ENCODE results near the gene SCGB1D4. TPM values are rescaled to one million over a fixed set of nuclear protein-coding genes. Genes with fewer than 3 reads are reported as not detected.

The SCGB1D4 gene
- total and polyA plus RNA-seq, 2 of the 4 experiments (the other 2 are of a cell fraction): not detected

GRCh38 chr11:62256281-62256680 is 42.6 kb downstream of the SCGB1D4 start:
- H2AK9ac ChIP-seq (replicated peaks; ENCODE audit: low read depth, low read length, poor library complexity): no peak overlapping the region
- H3K4me3 ChIP-seq (ENCODE audit: insufficient read depth, low read depth, low read length): no peak overlapping the region
- TF ChIP-seq CTCF (conservative IDR thresholded peaks at IDR 0.05; ENCODE audit: low read depth, low read length): no peak
- TF ChIP-seq POLR2A (IDR thresholded peaks at IDR 0.05; ENCODE audit: low read depth, low read length): no peak
- TF ChIP-seq RAD21 (IDR thresholded peaks at IDR 0.05; ENCODE audit: low read length): no peak
- TF ChIP-seq FOS (IDR thresholded peaks at IDR 0.05; ENCODE audit: low read depth, low read length): no peak
- TF ChIP-seq NFE2L2 (IDR thresholded peaks at IDR 0.05; ENCODE audit: low read depth, low read length): no peak
- no peak for TF ChIP-seq RCOR1 (IDR thresholded peaks at IDR 0.05; ENCODE audit: insufficient replicate concordance, low read length)
- TF ChIP-seq USF2 (IDR thresholded peaks at IDR 0.05; ENCODE audit: low read depth, low read length): no peak
- no peak for TF ChIP-seq RFX5 (IDR thresholded peaks at IDR 0.05; ENCODE audit: low read depth, low read length)
- H3K4me1 ChIP-seq (ENCODE audit: control insufficient read depth, insufficient read depth, low read length): no peaks in the 10 kb centered on the region
- no peak overlapping the region for H3K18ac ChIP-seq (ENCODE audit: low read depth, low read length)
- H2BK120ac ChIP-seq (ENCODE audit: low read depth, low read length): no peak overlapping the region
- H3K56ac ChIP-seq (ENCODE audit: extremely low read depth, insufficient read depth, low read length): no peak overlapping the region
- ATAC-seq (ENCODE audit: low read depth) (no peak), DNase-seq (no peak)
- no peak overlapping the region for H2AK5ac ChIP-seq (ENCODE audit: low read depth, low read length)
- no peaks in the 10 kb centered on the region for H3K79me1 ChIP-seq (ENCODE audit: low read depth in 1 of 2, low read length in 2 of 2)
- no peak overlapping the region for H2BK20ac ChIP-seq (ENCODE audit: low read depth, low read length)
- H2AFZ ChIP-seq (replicated peaks; ENCODE audit: low read length, poor library complexity): no peak overlapping the region
- ChIA-PET POLR2A (ENCODE audit: unreplicated experiment) (no interaction called here), CTCF (interaction anchor here (0.6 kb wide), 1 partner anchor 34 kb away, joined by 5 read pairs; no protein-coding TSS in a partner anchor)
- H3K4me2 ChIP-seq (ENCODE audit: low read depth, low read length): no peak overlapping the region
- intact Hi-C loops (cut with micrococcal nuclease) (no loop called here), in situ Hi-C loops (cut with MboI; ENCODE audit: low sequenced_read_pairs) (no loop called here), dilution Hi-C loops (cut with HindIII; ENCODE audit: low sequenced_read_pairs, unreplicated experiment) (no loop called here)
- H2BK5ac ChIP-seq (ENCODE audit: low read depth, low read length, poor library complexity, severe bottlenecking): no peak overlapping the region
- WGBS, 2 experiments (ENCODE audit: extremely low coverage in 2 of 2, insufficient read length in 1 of 2): no CpG with 5 or more reads among the region's 2 CpGs
- H2BK15ac ChIP-seq (ENCODE audit: low read depth, low read length): no peak overlapping the region
- no peak overlapping the region for H4K5ac ChIP-seq (ENCODE audit: low read depth, low read length)
- no peak overlapping the region for H3K4ac ChIP-seq (ENCODE audit: low read depth, low read length)
- no TSS peak for BruUV-seq (replicated peaks)
- no peaks in the 10 kb centered on the region for H3K36me3 ChIP-seq (ENCODE audit: control insufficient read depth, insufficient read depth, low read length)
- no peaks in the 10 kb centered on the region for H3K9me1 ChIP-seq (ENCODE audit: insufficient read depth, low read length)
- no peaks in the 10 kb centered on the region for H4K20me1 ChIP-seq (ENCODE audit: insufficient read depth, low read length)
- no peak overlapping the region for H4K91ac ChIP-seq (ENCODE audit: insufficient read depth, low read depth, low read length)
- no peak overlapping the region for H4K8ac ChIP-seq (ENCODE audit: low read depth in 2 of 2, low read length in 2 of 2)
- no peak overlapping the region for H3K23ac ChIP-seq (ENCODE audit: low read depth, low read length)
- no peak overlapping the region for H3K9ac ChIP-seq (ENCODE audit: low read depth, low read length)
- H3K27ac ChIP-seq (ENCODE audit: insufficient read depth, low read length): no peak overlapping the region
- no peaks in the 10 kb centered on the region for H3K27me3 ChIP-seq (ENCODE audit: control insufficient read depth, insufficient read depth, low read length)
- H3K14ac ChIP-seq (replicated peaks; ENCODE audit: low read depth, low read length): no peak overlapping the region
- peaks cover 5% of the 10 kb centered on the region; the same call in 1 of the 2 replicates for H3K9me3 ChIP-seq (ENCODE audit: control insufficient read depth, insufficient read depth, low read length)
